Measurements from ENCODE around the gene RPL6. TPM values are rescaled to one million over a fixed set of nuclear protein-coding genes. Genes with fewer than 3 reads are reported as not detected.

The RPL6 gene
- total and polyA plus RNA-seq, 10 of the 15 experiments (the other 5 are each of a cell fraction or from before 2014, with no cell fraction given) = 801 to 3,690 (median 2,265) TPM

DNA sequence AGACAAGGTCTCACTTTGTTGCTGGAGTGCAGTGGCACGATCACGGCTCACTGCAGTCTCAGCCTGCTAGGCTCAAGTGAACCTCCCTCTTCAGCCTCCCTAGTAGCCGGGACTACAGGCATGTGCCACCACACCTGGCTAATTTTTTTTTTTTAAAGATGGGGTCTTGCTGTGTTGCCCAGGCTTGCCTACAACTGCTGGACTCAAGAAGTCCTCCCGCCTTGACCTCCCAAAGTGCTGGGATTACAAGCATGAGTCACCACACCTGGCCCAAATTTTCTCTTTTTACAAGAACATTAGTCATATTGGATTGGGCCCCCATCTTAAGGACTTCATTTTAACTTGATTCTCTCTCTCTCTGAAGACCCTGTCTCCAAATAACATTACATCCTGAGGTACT, 20.2 kb downstream of the RPL6 start:
- in situ Hi-C loops (cut with MboI) (loop anchor here (5.0 to 10.0 kb wide), 2 partner anchors 192 to 444 kb away; no protein-coding TSS in a partner anchor), intact Hi-C loops (cut with micrococcal nuclease; ENCODE audit: unreplicated experiment) (loop anchor here (10.0 kb wide), 4 partner anchors 114 to 544 kb away; partner anchors contain the start of genes ERP29, MAPKAPK5 and TMEM116)
- DNase-seq (ENCODE audit: low read depth, low spot score) (no peak), ATAC-seq (no peak), FAIRE-seq (no peak)
- no peak for TF ChIP-seq CBX5 (IDR thresholded peaks at IDR 0.05; ENCODE audit: low read depth)
- no peak for TF ChIP-seq CBFB (IDR thresholded peaks at IDR 0.05; ENCODE audit: low read depth)
- TF ChIP-seq, protein P1, sequence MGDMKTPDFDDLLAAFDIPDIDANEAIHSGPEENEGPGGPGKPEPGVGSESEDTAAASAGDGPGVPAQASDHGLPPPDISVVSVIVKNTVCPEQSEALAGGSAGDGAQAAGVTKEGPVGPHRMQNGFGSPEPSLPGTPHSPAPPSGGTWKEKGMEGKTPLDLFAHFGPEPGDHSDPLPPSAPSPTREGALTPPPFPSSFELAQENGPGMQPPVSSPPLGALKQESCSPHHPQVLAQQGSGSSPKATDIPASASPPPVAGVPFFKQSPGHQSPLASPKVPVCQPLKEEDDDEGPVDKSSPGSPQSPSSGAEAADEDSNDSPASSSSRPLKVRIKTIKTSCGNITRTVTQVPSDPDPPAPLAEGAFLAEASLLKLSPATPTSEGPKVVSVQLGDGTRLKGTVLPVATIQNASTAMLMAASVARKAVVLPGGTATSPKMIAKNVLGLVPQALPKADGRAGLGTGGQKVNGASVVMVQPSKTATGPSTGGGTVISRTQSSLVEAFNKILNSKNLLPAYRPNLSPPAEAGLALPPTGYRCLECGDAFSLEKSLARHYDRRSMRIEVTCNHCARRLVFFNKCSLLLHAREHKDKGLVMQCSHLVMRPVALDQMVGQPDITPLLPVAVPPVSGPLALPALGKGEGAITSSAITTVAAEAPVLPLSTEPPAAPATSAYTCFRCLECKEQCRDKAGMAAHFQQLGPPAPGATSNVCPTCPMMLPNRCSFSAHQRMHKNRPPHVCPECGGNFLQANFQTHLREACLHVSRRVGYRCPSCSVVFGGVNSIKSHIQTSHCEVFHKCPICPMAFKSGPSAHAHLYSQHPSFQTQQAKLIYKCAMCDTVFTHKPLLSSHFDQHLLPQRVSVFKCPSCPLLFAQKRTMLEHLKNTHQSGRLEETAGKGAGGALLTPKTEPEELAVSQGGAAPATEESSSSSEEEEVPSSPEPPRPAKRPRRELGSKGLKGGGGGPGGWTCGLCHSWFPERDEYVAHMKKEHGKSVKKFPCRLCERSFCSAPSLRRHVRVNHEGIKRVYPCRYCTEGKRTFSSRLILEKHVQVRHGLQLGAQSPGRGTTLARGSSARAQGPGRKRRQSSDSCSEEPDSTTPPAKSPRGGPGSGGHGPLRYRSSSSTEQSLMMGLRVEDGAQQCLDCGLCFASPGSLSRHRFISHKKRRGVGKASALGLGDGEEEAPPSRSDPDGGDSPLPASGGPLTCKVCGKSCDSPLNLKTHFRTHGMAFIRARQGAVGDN (IDR thresholded peaks at IDR 0.05) = no peak
- no peak for TF ChIP-seq WRNIP1 (IDR thresholded peaks at IDR 0.05; ENCODE audit: borderline replicate concordance, low read depth, low read length)
- no peak for TF ChIP-seq PAX8 (IDR thresholded peaks at IDR 0.05)
- TF ChIP-seq RBBP5 (conservative IDR thresholded peaks at IDR 0.05) = no peak
- TF ChIP-seq LARP7 (IDR thresholded peaks at IDR 0.05) = no peak
- TF ChIP-seq CHD1 (IDR thresholded peaks at IDR 0.05; ENCODE audit: low read depth, low read length) = no peak
- TF ChIP-seq POLR2A (IDR thresholded peaks at IDR 0.05; ENCODE audit: low read depth, low read length) = no peak
- no peak for TF ChIP-seq ZNF274 (IDR thresholded peaks at IDR 0.05; ENCODE audit: insufficient read depth, insufficient read length)
- TF ChIP-seq TCF7 (IDR thresholded peaks at IDR 0.05; ENCODE audit: borderline replicate concordance) = no peak
- no peak for TF ChIP-seq RFX5 (IDR thresholded peaks at IDR 0.05; ENCODE audit: low read depth, low read length)
- TF ChIP-seq TCF3 (IDR thresholded peaks at IDR 0.05; ENCODE audit: borderline replicate concordance, insufficient read depth, low read depth, low read length) = no peak
- no peak for TF ChIP-seq E4F1 (IDR thresholded peaks at IDR 0.05; ENCODE audit: borderline replicate concordance, partially characterized antibody)
- TF ChIP-seq, protein P2, sequence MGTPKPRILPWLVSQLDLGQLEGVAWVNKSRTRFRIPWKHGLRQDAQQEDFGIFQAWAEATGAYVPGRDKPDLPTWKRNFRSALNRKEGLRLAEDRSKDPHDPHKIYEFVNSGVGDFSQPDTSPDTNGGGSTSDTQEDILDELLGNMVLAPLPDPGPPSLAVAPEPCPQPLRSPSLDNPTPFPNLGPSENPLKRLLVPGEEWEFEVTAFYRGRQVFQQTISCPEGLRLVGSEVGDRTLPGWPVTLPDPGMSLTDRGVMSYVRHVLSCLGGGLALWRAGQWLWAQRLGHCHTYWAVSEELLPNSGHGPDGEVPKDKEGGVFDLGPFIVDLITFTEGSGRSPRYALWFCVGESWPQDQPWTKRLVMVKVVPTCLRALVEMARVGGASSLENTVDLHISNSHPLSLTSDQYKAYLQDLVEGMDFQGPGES (IDR thresholded peaks at IDR 0.05) = no peak
- no peak for TF ChIP-seq CEBPB (IDR thresholded peaks at IDR 0.05; ENCODE audit: borderline replicate concordance in 1 of 2, low read depth in 2 of 2, low read length in 2 of 2)
- TF ChIP-seq PAX5 (IDR thresholded peaks at IDR 0.05; ENCODE audit: borderline replicate concordance, low read depth, low read length) = no peak
- no peak for TF ChIP-seq FOXM1 (IDR thresholded peaks at IDR 0.05; ENCODE audit: low read depth, low read length)
- TF ChIP-seq EZH2 (IDR thresholded peaks at IDR 0.05; ENCODE audit: borderline replicate concordance, control insufficient read depth, low read depth, low read length) = no peak
- H3K9me3 ChIP-seq (replicated peaks; ENCODE audit: control insufficient read depth, insufficient read depth, low read length) = no peaks in the 10 kb centered on the region
- no TSS peak for BruUV-seq (replicated peaks)
- 59% methylated on average over 4 of the region's 4 CpGs for WGBS (ENCODE audit: insufficient coverage, insufficient replicate concordance, low lambda C conversion rate, missing lambda C conversion rate)
- SMC1A ChIA-PET (ENCODE audit: uncharacterized antibody, unreplicated experiment) = interaction anchor here (1.1 kb wide), 1 partner anchor 191 kb away, joined by 3 read pairs; no protein-coding TSS in a partner anchor
- no peak overlapping the region for H3K4me2 ChIP-seq (ENCODE audit: control insufficient read depth, insufficient read depth)
- POLR2A ChIA-PET = no interaction called here
- H3K27me3 ChIP-seq (replicated peaks in 1 of 2; ENCODE audit: control insufficient read depth in 2 of 2, insufficient read depth in 2 of 2, low read length in 1 of 2) = no peaks in the 10 kb centered on the region
- no peak overlapping the region for H3K4me3 ChIP-seq
- no peak overlapping the region for H3K9ac ChIP-seq (ENCODE audit: control insufficient read depth, insufficient read depth, low read length)
- no peak overlapping the region for H3K27ac ChIP-seq (ENCODE audit: control insufficient read depth, insufficient read depth)
- H2AFZ ChIP-seq (ENCODE audit: control insufficient read depth, low read depth, low read length) = no peak overlapping the region
- H4K20me1 ChIP-seq (ENCODE audit: control insufficient read depth, insufficient read depth) = no peaks in the 10 kb centered on the region
- H3K79me2 ChIP-seq (ENCODE audit: control insufficient read depth, insufficient read depth, low read length) = no peaks in the 10 kb centered on the region
- RAD21 ChIA-PET (ENCODE audit: unreplicated experiment) = no interaction called here
- no peaks in the 10 kb centered on the region for H3K36me3 ChIP-seq (ENCODE audit: control insufficient read depth in 2 of 2, insufficient read depth in 2 of 2, low read length in 1 of 2)
- H3K4me1 ChIP-seq (ENCODE audit: control insufficient read depth, insufficient read depth, low read length) = no peaks in the 10 kb centered on the region
- CTCF ChIA-PET = interaction anchor here (1.1 to 4.4 kb wide), 5 partner anchors 8 to 448 kb away, joined by 3 to 140 read pairs (median 5); no protein-coding TSS in a partner anchor

All from GM12878 (cell line).